Measurements from ENCODE around the gene CWH43. TPM values are rescaled to one million over a fixed set of nuclear protein-coding genes. Genes with fewer than 3 reads are reported as not detected.

The CWH43 gene
- total and polyA plus RNA-seq, 7 experiments from 2014 or later = not detected

GRCh38 chr4:49000806-49001205 lies 14.7 kb downstream of the CWH43 start:
- ChIA-PET POLR2A (no interaction called here), CTCF (no interaction called here)
- Mint-ChIP-seq H3K4me3 (no peak overlapping the region), H3K4me1 (no peaks in the 10 kb centered on the region), H3K27ac (no peak overlapping the region), H3K27me3 (peaks cover 6 to 41% (median 37%) of the 10 kb centered on the region in 5 donors), H3K36me3 (peaks cover 0 to 3% (median 0%) of the 10 kb centered on the region in 5 donors), H3K9me3 (peaks cover 0 to 4% (median 0%) of the 10 kb centered on the region in 11 donors)
- H3K4me3 ChIP-seq (ENCODE audit: low read length) = no peak overlapping the region
- no peaks in the 10 kb centered on the region for H3K4me1 ChIP-seq (ENCODE audit: control insufficient read depth in 2 of 2, insufficient read depth in 2 of 2, low read length in 2 of 2)
- H3K36me3 ChIP-seq (ENCODE audit: control insufficient read depth in 2 of 3, insufficient read depth in 3 of 3, low read length in 3 of 3) = no peaks in the 10 kb centered on the region
- intact Hi-C loops (cut with micrococcal nuclease) = no loop called here
- ATAC-seq (no peak), DNase-seq (no peak)
- no peaks in the 10 kb centered on the region for H3K27me3 ChIP-seq (ENCODE audit: control insufficient read depth in 2 of 2, insufficient read depth in 2 of 2, low read length in 2 of 2)
- no peaks in the 10 kb centered on the region for H3K9me3 ChIP-seq (ENCODE audit: control insufficient read depth in 2 of 3, low read length in 3 of 3)
- no peak overlapping the region for H3K27ac ChIP-seq (ENCODE audit: low read depth, low read length)

- POLR2A ChIA-PET = no interaction called here
- no peaks in the 10 kb centered on the region for H3K36me3 ChIP-seq (ENCODE audit: control insufficient read depth in 2 of 3, insufficient read depth in 3 of 3, low read length in 3 of 3)
- Mint-ChIP-seq H3K27ac (no peak overlapping the region), H3K36me3 (peaks cover 0 to 3% (median 0%) of the 10 kb centered on the region in 5 donors), H3K4me3 (no peak overlapping the region), H3K9me3 (peaks cover 0 to 4% (median 0%) of the 10 kb centered on the region in 11 donors), H3K4me1 (no peaks in the 10 kb centered on the region), H3K27me3 (peaks cover 4 to 44% (median 35%) of the 10 kb centered on the region in 5 donors)
- H3K4me3 ChIP-seq (ENCODE audit: low read length) = no peak overlapping the region
- no peaks in the 10 kb centered on the region for H3K9me3 ChIP-seq (ENCODE audit: control insufficient read depth in 2 of 3, low read length in 3 of 3)
- no peaks in the 10 kb centered on the region for H3K27me3 ChIP-seq (ENCODE audit: control insufficient read depth in 2 of 2, insufficient read depth in 2 of 2, low read length in 2 of 2)
- intact Hi-C loops (cut with micrococcal nuclease) = no loop called here
- no peak for ATAC-seq
- H3K27ac ChIP-seq (ENCODE audit: low read depth, low read length) = no peak overlapping the region
- DNase-seq = no peak
- no peaks in the 10 kb centered on the region for H3K4me1 ChIP-seq (ENCODE audit: control insufficient read depth in 2 of 2, insufficient read depth in 2 of 2, low read length in 2 of 2)
- CTCF ChIA-PET = no interaction called here
Observed at GRCh38 chr4:49002931-49003330, 16.9 kb downstream of the CWH43 start.

GRCh38 chr4:49018718-49019295 lies 32.7 kb downstream of the CWH43 start:
- no peak for DNase-seq
- Mint-ChIP-seq H3K4me1 (no peaks in the 10 kb centered on the region), H3K36me3 (peaks cover 0 to 4% (median 0%) of the 10 kb centered on the region in 5 donors), H3K27ac (no peak overlapping the region), H3K4me3 (no peak overlapping the region), H3K9me3 (peaks cover 1 to 21% (median 10%) of the 10 kb centered on the region in 11 donors), H3K27me3 (peaks cover 0 to 38% (median 16%) of the 10 kb centered on the region in 5 donors)
- no peaks in the 10 kb centered on the region for H3K4me1 ChIP-seq (ENCODE audit: control insufficient read depth in 2 of 2, insufficient read depth in 2 of 2, low read length in 2 of 2)
- POLR2A ChIA-PET = no interaction called here
- CTCF ChIA-PET = no interaction called here
- H3K27me3 ChIP-seq (ENCODE audit: control insufficient read depth in 2 of 2, insufficient read depth in 2 of 2, low read length in 2 of 2) = no peaks in the 10 kb centered on the region
- no peaks in the 10 kb centered on the region for H3K9me3 ChIP-seq (ENCODE audit: control insufficient read depth in 2 of 3, low read length in 3 of 3)
- no peak overlapping the region for H3K4me3 ChIP-seq (ENCODE audit: low read length)
- H3K27ac ChIP-seq (ENCODE audit: low read depth, low read length) = no peak overlapping the region
- intact Hi-C loops (cut with micrococcal nuclease) = no loop called here
- H3K36me3 ChIP-seq (ENCODE audit: control insufficient read depth in 2 of 3, insufficient read depth in 3 of 3, low read length in 3 of 3) = no peaks in the 10 kb centered on the region
- no peak for ATAC-seq

- H3K9me3 Mint-ChIP-seq = peaks cover 0 to 5% (median 0%) of the 10 kb centered on the region in 11 donors
- H3K36me3 Mint-ChIP-seq = no peaks in the 10 kb centered on the region
- ATAC-seq = no peak
- no peaks in the 10 kb centered on the region for H3K36me3 ChIP-seq (ENCODE audit: control insufficient read depth in 2 of 3, insufficient read depth in 3 of 3, low read length in 3 of 3)
- H3K27me3 ChIP-seq (ENCODE audit: control insufficient read depth in 2 of 2, insufficient read depth in 2 of 2, low read length in 2 of 2) = peaks cover 0 to 3% of the 10 kb centered on the region in 2 donors
- H3K4me3 Mint-ChIP-seq = no peak overlapping the region
- no peak overlapping the region for H3K27ac ChIP-seq (ENCODE audit: low read depth, low read length)
- no peaks in the 10 kb centered on the region for H3K4me1 Mint-ChIP-seq
- POLR2A ChIA-PET = no interaction called here
- intact Hi-C loops (cut with micrococcal nuclease) = no loop called here
- H3K4me1 ChIP-seq (ENCODE audit: control insufficient read depth in 2 of 2, insufficient read depth in 2 of 2, low read length in 2 of 2) = no peaks in the 10 kb centered on the region
- no peak for DNase-seq
- H3K9me3 ChIP-seq (ENCODE audit: control insufficient read depth in 2 of 3, low read length in 3 of 3) = no peaks in the 10 kb centered on the region
- H3K27me3 Mint-ChIP-seq = peaks cover 0 to 51% (median 40%) of the 10 kb centered on the region in 5 donors
- peak overlapping the region in 1 of 9 donors; percentile 63 for H3K27ac Mint-ChIP-seq
- H3K4me3 ChIP-seq (ENCODE audit: low read length) = no peak overlapping the region
- CTCF ChIA-PET = no interaction called here
Observed at GRCh38 chr4:49032440-49033161, 46.5 kb downstream of the CWH43 start.

- Mint-ChIP-seq H3K27ac (no peak overlapping the region), H3K4me3 (no peak overlapping the region), H3K36me3 (no peaks in the 10 kb centered on the region), H3K27me3 (peaks cover 0 to 38% (median 24%) of the 10 kb centered on the region in 5 donors), H3K4me1 (no peaks in the 10 kb centered on the region), H3K9me3 (peaks cover 0 to 4% (median 0%) of the 10 kb centered on the region in 11 donors)
- no peak overlapping the region for H3K4me3 ChIP-seq (ENCODE audit: low read length)
- ATAC-seq = no peak
- no peaks in the 10 kb centered on the region for H3K36me3 ChIP-seq (ENCODE audit: control insufficient read depth in 2 of 3, insufficient read depth in 3 of 3, low read length in 3 of 3)
- peaks cover 0 to 4% of the 10 kb centered on the region in 2 donors for H3K27me3 ChIP-seq (ENCODE audit: control insufficient read depth in 2 of 2, insufficient read depth in 2 of 2, low read length in 2 of 2)
- H3K9me3 ChIP-seq (ENCODE audit: control insufficient read depth in 2 of 3, low read length in 3 of 3) = no peaks in the 10 kb centered on the region
- ChIA-PET CTCF (no interaction called here), POLR2A (no interaction called here)
- DNase-seq = no peak
- no peaks in the 10 kb centered on the region for H3K4me1 ChIP-seq (ENCODE audit: control insufficient read depth in 2 of 2, insufficient read depth in 2 of 2, low read length in 2 of 2)
- H3K27ac ChIP-seq (ENCODE audit: low read depth, low read length) = no peak overlapping the region
- intact Hi-C loops (cut with micrococcal nuclease) = no loop called here
Observed at GRCh38 chr4:49036528-49036927, 50.5 kb downstream of the CWH43 start.

GRCh38 chr4:49044270-49044669 lies 58.2 kb downstream of the CWH43 start:
- CTCF ChIA-PET = no interaction called here
- H3K4me1 Mint-ChIP-seq = no peaks in the 10 kb centered on the region
- Histone ChIP-seq H3K9me3 (ENCODE audit: control insufficient read depth in 2 of 3, low read length in 3 of 3) (no peaks in the 10 kb centered on the region), H3K27me3 (ENCODE audit: control insufficient read depth in 2 of 2, insufficient read depth in 2 of 2, low read length in 2 of 2) (no peaks in the 10 kb centered on the region), H3K4me3 (ENCODE audit: low read length) (no peak overlapping the region), H3K4me1 (ENCODE audit: control insufficient read depth in 2 of 2, insufficient read depth in 2 of 2, low read length in 2 of 2) (no peaks in the 10 kb centered on the region), H3K27ac (ENCODE audit: low read depth, low read length) (no peak overlapping the region), H3K36me3 (ENCODE audit: control insufficient read depth in 2 of 3, insufficient read depth in 3 of 3, low read length in 3 of 3) (no peaks in the 10 kb centered on the region)
- intact Hi-C loops (cut with micrococcal nuclease) = no loop called here
- H3K27ac Mint-ChIP-seq = no peak overlapping the region
- peaks cover 0 to 4% (median 0%) of the 10 kb centered on the region in 11 donors for H3K9me3 Mint-ChIP-seq
- peaks cover 0 to 41% (median 23%) of the 10 kb centered on the region in 5 donors for H3K27me3 Mint-ChIP-seq
- no peaks in the 10 kb centered on the region for H3K36me3 Mint-ChIP-seq
- no peak overlapping the region for H3K4me3 Mint-ChIP-seq
- POLR2A ChIA-PET = no interaction called here
- no peak for ATAC-seq
- DNase-seq = no peak

GRCh38 chr4:49058306-49058705 lies 72.2 kb downstream of the CWH43 start:
- Mint-ChIP-seq H3K4me3 (no peak overlapping the region), H3K36me3 (peaks cover 0 to 5% (median 0%) of the 10 kb centered on the region in 5 donors), H3K9me3 (peaks cover 6 to 37% (median 23%) of the 10 kb centered on the region in 11 donors), H3K4me1 (no peaks in the 10 kb centered on the region), H3K27ac (no peak overlapping the region), H3K27me3 (peaks cover 0 to 26% (median 4%) of the 10 kb centered on the region in 5 donors)
- Histone ChIP-seq H3K27ac (ENCODE audit: low read depth, low read length) (no peak overlapping the region), H3K4me1 (ENCODE audit: control insufficient read depth in 2 of 2, insufficient read depth in 2 of 2, low read length in 2 of 2) (no peaks in the 10 kb centered on the region), H3K9me3 (ENCODE audit: control insufficient read depth in 2 of 3, low read length in 3 of 3) (peaks cover 0 to 6% (median 0%) of the 10 kb centered on the region in 3 experiments), H3K36me3 (ENCODE audit: control insufficient read depth in 2 of 3, insufficient read depth in 3 of 3, low read length in 3 of 3) (no peaks in the 10 kb centered on the region), H3K27me3 (ENCODE audit: control insufficient read depth in 2 of 2, insufficient read depth in 2 of 2, low read length in 2 of 2) (no peaks in the 10 kb centered on the region), H3K4me3 (ENCODE audit: low read length) (no peak overlapping the region)
- DNase-seq (no peak), ATAC-seq (no peak)
- ChIA-PET CTCF (no interaction called here), POLR2A (no interaction called here)
- intact Hi-C loops (cut with micrococcal nuclease) = no loop called here

Data from naive thymus-derived CD4-positive, alpha-beta T cell (primary cell).